ENCODE results near the gene OR6S1.

- TF ChIP-seq CTCF (conservative IDR thresholded peaks at IDR 0.05; ENCODE audit: low read length) (no peak), EZH2phosphoT487 (IDR thresholded peaks at IDR 0.05; ENCODE audit: borderline replicate concordance, low read depth, low read length) (no peak)
Measured at GRCh38 chr14:20667957-20668356, 26.5 kb upstream of the OR6S1 start.
